Heart right ventricle (tissue), 16 donors: Measurements from ENCODE around the gene SNRPD2. TPM values are rescaled to one million over a fixed set of nuclear protein-coding genes. Genes with fewer than 3 reads are reported as not detected.
A peak's percentile ranks its signal among the peaks of the same experiment; 100 is the strongest.
"Not testable (repeated sequence)": the region's sequence is repeated elsewhere in the genome, so short reads cannot be mapped to it uniquely, and the experiment has no call there.

Experiments used
- ATAC-seq, 8 donors: fragments of 200-7000 bp; cut with Tn5 transposase; one replicate each; pipeline ENCODE4 v1.9.1; 2020; ENCODE audit warnings: mild to moderate bottlenecking in 8 of 8, moderate library complexity in 8 of 8, moderate number of reproducible peaks in 1 of 8
- DNase-seq, 2 donors: peaks; one replicate each; pipeline ENCODE4 v3.0.0-alpha.2; 2020
- H3K27ac ChIP-seq, 10 donors: fragments of 200-600 bp; sonication (generic) in 2 of 10; one replicate each; pipeline versions ENCODE4 v1.5.0 to v1.8.0; 2020 to 2022; ENCODE audit warnings: mild to moderate bottlenecking in 3 of 10
- H3K27me3 ChIP-seq, 7 donors: fragments of 200-600 bp; one replicate each; pipeline ENCODE4 v1.8.0; 2021 to 2022; ENCODE audit warnings: mild to moderate bottlenecking in 2 of 7
- H3K36me3 ChIP-seq, 9 donors: fragments of 200-600 bp; sonication (generic) in 1 of 9; one replicate each; pipeline versions ENCODE4 v1.5.0 to v1.8.0; 2020 to 2022; ENCODE audit warnings: mild to moderate bottlenecking in 2 of 9
- H3K4me1 ChIP-seq, 9 donors: fragments of 200-600 bp; sonication (generic) in 1 of 9; one replicate each; pipeline versions ENCODE4 v1.5.0 to v1.8.0; 2020 to 2022; ENCODE audit warnings: mild to moderate bottlenecking in 4 of 9
- H3K4me3 ChIP-seq, 10 donors: fragments of 200-600 bp; sonication (generic) in 2 of 10; one replicate each; pipeline versions ENCODE4 v1.5.0 to v1.8.0; 2020 to 2022; ENCODE audit warnings: mild to moderate bottlenecking in 7 of 10, moderate library complexity in 2 of 10
- H3K9me3 ChIP-seq, 11 donors: fragments of 200-600 bp in 10 of 11; sonication (generic) in 2 of 11; one replicate each; pipeline versions ENCODE4 v1.5.0 to v1.8.0; 2013 to 2022; ENCODE audit warnings: mild to moderate bottlenecking in 2 of 11, control low read depth in 1 of 11, moderate library complexity in 1 of 11
- WGBS, 2 donors: extraction: QIAGEN DNeasy Blood & Tissue Kit; methylation state at CpG; one replicate each; pipeline ENCODE4 v1.1.7; 2013; ENCODE audit warnings: inconsistent platforms in 1 of 2; 5-methylcytosine and 5-hydroxymethylcytosine counted together
- intact Hi-C, 10 donors: fragments of 100-400 bp; cut with DNase I; formaldehyde crosslinking; loops; one replicate each; pipeline versions ENCODE4 v1.11.1 to v1.14.2; 2022
- polyA plus RNA-seq, 2 donors: library from polyadenylated mRNA; stranded (reverse); fragments of 200-250 nt; gene quantifications; one replicate each; pipeline ENCODE4 v1.2.3, GENCODE V29; 2013
- total RNA-seq, 10 donors: library from RNA; stranded (reverse); fragmentation: NEBNext Ultra II Directional in 3 of 10; extraction: Animal tissue kit (Norgen Biotek cat#: 25700) in 3 of 10; gene quantifications; one replicate each; pipeline versions ENCODE4 v1.2.1 to v1.2.4, GENCODE V29; 2021 to 2023
- TF ChIP-seq, protein P1 (sequence below), 9 donors: fragments of 200-600 bp; sonication (generic) in 2 of 9; IDR thresholded peaks; one replicate each; pipeline versions ENCODE4 v1.5.0 to v1.8.0; 2021 to 2022; ENCODE audit warnings: antibody characterized with exemption in 9 of 9, mild to moderate bottlenecking in 5 of 9, moderate library complexity in 1 of 9
- donor health status: Arrhythmogenic right ventricular cardiomyopathy.
- donor health status: ischemic (EF 13 %, LVEDD 7.1; RV severe dilation, severe dysfunction).
- donor health status: healthy with polysubstance abuse.
- donor health status: DM: no; HTN: yes; CAD: no.
- donor health status: DM: no; HTN: no; CAD: no.
- donor health status: ischemic (EF 25% LVEDD 6.9; RV normal size, moderate dysfunction).
- donor health status: ischemic (EF 25% LVEDD 5.7; RV mildly dilated, moderate dysfunction).
- donor health status: healthy.
- donor health status: DM: yes; HTN: yes; CAD: no.
- donor health status: Ischemic cardiomyopathy.
- donor health status: ischemic (EF 35%, LVEDD 5.7; RV mildly dilated, moderate dysfunction).
- donor health status: nonischemic (EF 11% LVEDD 7.7; RV severe dilation, severe dysfunction).
- donor health status: DM: yes; HTN: yes; CAD: no.
- donor health status: PGD.
- donor health status: ischemic (EF 29% LVEDD 5.4; RV normal size, mild dysfunction).
- donor health status: nonischemic (EF 23%, LVEDD 6.1; RV moderate dilation, normal function).

The SNRPD2 gene
- total and polyA plus RNA-seq, 12 donors = 216 to 464 (median 244) TPM

DNA sequence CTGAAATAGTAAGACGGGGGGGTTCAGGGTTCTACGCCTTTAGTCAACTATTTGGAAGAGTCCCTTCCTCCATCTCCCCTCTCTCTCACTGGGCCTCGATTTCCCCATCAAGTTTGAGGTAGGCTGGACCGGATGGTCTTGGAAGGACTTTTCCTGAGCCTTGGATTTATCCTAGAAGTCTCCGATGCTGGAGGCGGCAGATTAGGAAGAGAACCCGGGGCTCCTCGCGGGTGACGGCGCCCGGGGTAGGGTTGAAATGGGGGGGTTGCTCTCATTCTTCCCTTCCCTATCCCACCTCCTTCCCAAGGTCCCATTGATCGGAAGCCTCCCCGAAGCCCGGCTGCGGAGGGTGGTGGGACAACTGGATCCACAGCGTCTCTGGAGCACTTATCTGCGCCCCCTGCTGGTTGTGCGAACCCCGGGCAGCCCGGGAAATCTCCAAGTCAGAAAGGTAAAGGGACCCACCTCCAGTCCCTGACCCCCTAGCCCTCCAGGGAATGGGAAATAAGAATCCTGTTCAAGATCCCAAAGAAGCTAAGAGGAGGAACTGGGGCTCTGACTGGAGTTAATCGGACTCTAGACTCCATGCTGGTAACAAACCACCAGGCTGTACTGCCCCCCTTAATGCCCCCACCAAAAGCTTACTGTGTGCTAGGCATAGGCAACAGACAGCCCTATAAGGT lies 1.5 kb upstream of the SNRPD2 start:
- Histone ChIP-seq H3K9me3 (no peaks in the 10 kb centered on the region), H3K27me3 (no peaks in the 10 kb centered on the region), H3K27ac (peak overlapping the region in 9 of 10 donors; percentile 74 to 94 (median 89)), H3K36me3 (peaks cover 0 to 34% (median 2%) of the 10 kb centered on the region in 9 donors), H3K4me1 (peaks cover 2 to 18% (median 15%) of the 10 kb centered on the region in 9 donors), H3K4me3 (peak overlapping the region; percentile 65 to 96 (median 72))
- peak in 4 of 8 donors; percentile 2 to 23 (median 19) for ATAC-seq
- peak; percentile 81 to 83 for DNase-seq
- intact Hi-C loops = loop anchor here in 4 of 10 donors (2.0 to 5.0 kb wide), 3 partner anchors 38 to 78 kb away; partner anchors contain the start of genes SIX5 (in 2 of the 4) and FBXO46 (in 1 of the 4)
- TF ChIP-seq, protein P1, sequence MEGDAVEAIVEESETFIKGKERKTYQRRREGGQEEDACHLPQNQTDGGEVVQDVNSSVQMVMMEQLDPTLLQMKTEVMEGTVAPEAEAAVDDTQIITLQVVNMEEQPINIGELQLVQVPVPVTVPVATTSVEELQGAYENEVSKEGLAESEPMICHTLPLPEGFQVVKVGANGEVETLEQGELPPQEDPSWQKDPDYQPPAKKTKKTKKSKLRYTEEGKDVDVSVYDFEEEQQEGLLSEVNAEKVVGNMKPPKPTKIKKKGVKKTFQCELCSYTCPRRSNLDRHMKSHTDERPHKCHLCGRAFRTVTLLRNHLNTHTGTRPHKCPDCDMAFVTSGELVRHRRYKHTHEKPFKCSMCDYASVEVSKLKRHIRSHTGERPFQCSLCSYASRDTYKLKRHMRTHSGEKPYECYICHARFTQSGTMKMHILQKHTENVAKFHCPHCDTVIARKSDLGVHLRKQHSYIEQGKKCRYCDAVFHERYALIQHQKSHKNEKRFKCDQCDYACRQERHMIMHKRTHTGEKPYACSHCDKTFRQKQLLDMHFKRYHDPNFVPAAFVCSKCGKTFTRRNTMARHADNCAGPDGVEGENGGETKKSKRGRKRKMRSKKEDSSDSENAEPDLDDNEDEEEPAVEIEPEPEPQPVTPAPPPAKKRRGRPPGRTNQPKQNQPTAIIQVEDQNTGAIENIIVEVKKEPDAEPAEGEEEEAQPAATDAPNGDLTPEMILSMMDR (IDR thresholded peaks at IDR 0.05) = peak; percentile 70 to 94 (median 89)
- 1% methylated on average over 22 of the region's 22 CpGs for WGBS, 2 donors

DNA sequence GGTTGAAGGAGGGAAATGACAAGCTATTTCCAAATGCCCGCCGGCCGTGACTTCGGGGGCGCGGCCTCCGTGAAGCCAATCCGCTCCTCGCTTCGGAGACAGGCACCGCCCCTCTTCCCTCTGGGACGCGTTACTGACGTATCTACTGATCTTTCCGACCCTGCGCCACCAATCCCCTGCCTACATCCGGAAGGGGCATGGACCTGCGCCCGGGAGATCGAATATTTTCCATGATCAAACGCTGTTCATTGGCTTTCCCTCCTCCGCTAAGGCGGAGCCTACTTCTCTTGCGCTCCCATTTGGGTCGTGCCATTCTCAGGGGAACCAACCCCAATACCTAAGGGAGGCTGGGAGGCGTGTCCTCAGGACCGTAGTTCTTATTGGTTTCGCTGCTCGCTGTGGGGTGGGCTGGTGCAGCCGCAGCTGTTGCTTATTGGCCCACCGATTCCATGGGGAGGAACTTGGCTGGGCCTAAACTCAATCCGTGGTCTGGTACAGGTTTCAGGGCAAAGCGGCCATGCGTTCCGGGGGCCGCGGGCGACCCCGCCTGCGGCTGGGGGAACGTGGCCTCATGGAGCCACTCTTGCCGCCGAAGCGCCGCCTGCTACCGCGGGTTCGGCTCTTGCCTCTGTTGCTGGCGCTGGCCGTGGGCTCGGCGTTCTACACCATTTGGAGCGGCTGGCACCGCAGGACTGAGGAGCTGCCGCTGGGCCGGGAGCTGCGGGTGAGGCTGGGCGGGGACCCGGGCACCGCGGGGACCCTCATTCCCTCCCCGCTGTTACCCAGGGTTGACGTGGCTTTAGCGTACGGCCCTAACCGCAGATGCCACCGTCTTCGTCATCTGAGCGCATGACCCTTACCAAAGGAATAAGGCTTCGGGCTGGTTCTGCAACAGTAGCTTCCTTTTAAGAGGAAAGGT lies 693 bp upstream of the SNRPD2 start, which contains the start of gene QPCTL:
Gene QPCTL, plus strand, starts transcription at position 480 of the 919 bp plus-strand sequence. Its CDS starts 38 bp downstream, at position 518.
- TF ChIP-seq, protein P1 (IDR thresholded peaks at IDR 0.05) = no peak
- peak; percentile 95 to 97 for DNase-seq
- no peaks in the 10 kb centered on the region for H3K27me3 ChIP-seq
- peak within 1 kb of the TSS; percentile 65 to 96 (median 72) for H3K4me3 ChIP-seq
- peak; percentile 92 to 97 (median 95) for ATAC-seq
- H3K9me3 ChIP-seq = no peaks in the 10 kb centered on the region
- WGBS, 2 donors = 0 to 1% methylated on average over 67 to 70 of the region's 70 CpGs
- peak within 1 kb of the TSS; percentile 28 to 94 (median 87) for H3K27ac ChIP-seq
- peaks cover 2 to 18% (median 15%) of the 10 kb centered on the region in 9 donors for H3K4me1 ChIP-seq
- intact Hi-C loops = loop anchor here in 6 of 10 donors (1.0 to 5.0 kb wide), 4 partner anchors 25 to 78 kb away; partner anchors contain the start of genes SIX5 (in 2 of the 6) and FBXO46 (in 1 of the 6)
- H3K36me3 ChIP-seq = peaks cover 0 to 36% (median 10%) of the 10 kb centered on the region in 9 donors

DNA sequence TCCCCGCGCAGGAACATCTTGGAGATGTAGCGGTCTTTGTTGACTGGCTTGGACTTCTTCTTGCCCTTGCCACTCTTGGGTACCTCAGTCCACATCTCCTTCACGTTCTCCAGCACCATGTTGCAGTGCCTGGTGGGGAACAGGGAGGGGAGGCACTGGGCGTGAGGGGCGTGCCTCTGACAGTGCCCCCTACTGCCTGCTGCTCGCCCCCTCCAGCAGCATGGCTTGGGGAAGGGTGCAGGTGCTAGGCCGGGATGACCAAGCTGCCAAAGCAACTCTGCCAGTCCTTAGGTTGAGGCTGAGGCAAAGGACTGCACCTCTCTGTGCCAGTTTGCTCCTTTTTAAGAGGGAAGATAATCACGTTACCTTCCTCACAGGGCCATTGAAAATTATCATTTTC lies 4.2 kb downstream of the SNRPD2 start:
- DNase-seq = no peak
- 89 to 95% methylated on average over 9 of the region's 9 CpGs for WGBS, 2 donors
- Histone ChIP-seq H3K27me3 (no peaks in the 10 kb centered on the region), H3K36me3 (peaks cover 0 to 64% (median 29%) of the 10 kb centered on the region in 9 donors), H3K4me3 (no peak overlapping the region), H3K27ac (no peak overlapping the region), H3K4me1 (peaks cover 0 to 11% (median 9%) of the 10 kb centered on the region in 9 donors), H3K9me3 (no peaks in the 10 kb centered on the region)
- intact Hi-C loops = no loop called here
- TF ChIP-seq, protein P1 (IDR thresholded peaks at IDR 0.05) = no peak
- no peak for ATAC-seq

DNA sequence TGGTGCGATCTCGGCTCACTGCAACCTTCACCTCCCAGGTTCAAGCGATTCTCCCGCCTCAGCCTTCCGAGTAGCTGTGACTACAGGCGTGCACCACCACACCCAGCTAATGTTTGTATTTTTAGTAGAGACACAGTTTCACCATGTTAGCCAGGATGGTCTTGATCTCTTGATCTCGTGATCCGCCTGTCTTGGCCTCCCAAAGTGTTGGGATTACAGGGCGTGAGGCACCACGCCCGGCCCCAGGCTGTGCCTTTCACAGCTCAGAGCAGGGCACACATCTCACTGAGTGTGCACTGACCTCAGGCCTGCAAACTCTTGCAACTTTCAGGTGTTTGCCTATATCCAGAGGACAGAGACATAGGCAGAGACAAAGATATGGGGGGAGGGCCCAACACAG lies 6.7 kb downstream of the SNRPD2 start:
- ATAC-seq, DNase-seq, H3K27ac ChIP-seq, intact Hi-C loops, H3K9me3 ChIP-seq, H3K27me3 ChIP-seq, H3K4me3 ChIP-seq: not testable (repeated sequence)
- Histone ChIP-seq H3K36me3 (peaks cover 0 to 64% (median 29%) of the 10 kb centered on the region in 9 donors), H3K4me1 (peaks cover 0 to 12% (median 10%) of the 10 kb centered on the region in 9 donors)
- WGBS, 2 donors = 79 to 87% methylated on average over 11 of the region's 11 CpGs
